Kidney epithelial cell (primary cell): ENCODE data around the gene LRP11. TPM values are rescaled to one million over a fixed set of nuclear protein-coding genes. Genes with fewer than 3 reads are reported as not detected.

ENCODE experiments used
- DNase-seq: peaks from one replicate; pipeline ENCODE4 v3.0.0-alpha.2; 2010; ENCODE audit warnings: low read depth
- H3K27me3 ChIP-seq: 2 replicates; pipeline ENCODE4 v1.6.0; 2011; ENCODE audit warnings: low read length; ENCODE audit not compliant: control insufficient read depth, insufficient read depth
- H3K36me3 ChIP-seq: 2 replicates; pipeline ENCODE4 v1.5.1; 2011; ENCODE audit warnings: low read length; ENCODE audit not compliant: control insufficient read depth, insufficient read depth
- H3K4me3 ChIP-seq: 2 replicates; pipeline ENCODE4 v1.5.1; 2011; ENCODE audit warnings: low read depth, mild to moderate bottlenecking, control low read depth, low read length
- CTCF ChIP-seq: IDR thresholded peaks from 2 replicates; pipeline ENCODE4 v1.5.1; 2011; ENCODE audit warnings: mild to moderate bottlenecking, moderate library complexity, low read length, control low read depth, inconsistent platforms; ENCODE audit not compliant: insufficient read depth, poor library complexity, severe bottlenecking
- total RNA-seq: library from RNA; depleted of rRNA; stranded (reverse); fragments of >200 nt; gene quantifications from 2 replicates; pipeline ENCODE4 v1.2.3, GENCODE V29; 2015

Gene LRP11
- total RNA-seq, 1 donor from 2014 or later, result 37.9 TPM

GRCh38 chr6:149823013-149823412 lies 41.1 kb downstream of the LRP11 start:
- Histone ChIP-seq H3K4me3 (no peak overlapping the region), H3K36me3 (no peaks in the 10 kb centered on the region), H3K27me3 (no peaks in the 10 kb centered on the region)
- DNase-seq, result no peak
- no peak for TF ChIP-seq CTCF

- H3K4me3 ChIP-seq, result no peak overlapping the region
- no peak for DNase-seq
- H3K36me3 ChIP-seq, result no peaks in the 10 kb centered on the region
- no peak for TF ChIP-seq CTCF
- no peaks in the 10 kb centered on the region for H3K27me3 ChIP-seq
Measured at GRCh38 chr6:149821492-149821891, 42.7 kb downstream of the LRP11 start.

- H3K27me3 ChIP-seq, result no peaks in the 10 kb centered on the region
- no peak for DNase-seq
- no peak for TF ChIP-seq CTCF
- no peaks in the 10 kb centered on the region for H3K36me3 ChIP-seq
- no peak overlapping the region for H3K4me3 ChIP-seq
Measured at GRCh38 chr6:149820506-149820905, 43.7 kb downstream of the LRP11 start.

GRCh38 chr6:149815788-149816187 lies 48.4 kb downstream of the LRP11 start:
- DNase-seq, result no peak
- no peaks in the 10 kb centered on the region for H3K36me3 ChIP-seq
- H3K27me3 ChIP-seq, result no peaks in the 10 kb centered on the region
- no peak overlapping the region for H3K4me3 ChIP-seq
- TF ChIP-seq CTCF, result no peak

GRCh38 chr6:149813351-149813750 lies 50.8 kb downstream of the LRP11 start:
- DNase-seq, result no peak
- no peak for TF ChIP-seq CTCF
- H3K27me3 ChIP-seq, result no peaks in the 10 kb centered on the region
- H3K4me3 ChIP-seq, result no peak overlapping the region
- no peaks in the 10 kb centered on the region for H3K36me3 ChIP-seq

- no peak for TF ChIP-seq CTCF
- DNase-seq, result no peak
- Histone ChIP-seq H3K36me3 (no peaks in the 10 kb centered on the region), H3K4me3 (no peak overlapping the region), H3K27me3 (no peaks in the 10 kb centered on the region)
Measured at GRCh38 chr6:149809798-149810197, 54.4 kb downstream of the LRP11 start.
